HG03159 (cell line): ENCODE results near the gene GINS3.

Experiments
- ATAC-seq: cut with Tn5 transposase; IDR thresholded peaks from one replicate; pipeline ENCODE4 v1.9.1; 2021; ENCODE audit warnings: mild to moderate bottlenecking, moderate library complexity; ENCODE audit not compliant: unreplicated experiment

Gene GINS3

DNA sequence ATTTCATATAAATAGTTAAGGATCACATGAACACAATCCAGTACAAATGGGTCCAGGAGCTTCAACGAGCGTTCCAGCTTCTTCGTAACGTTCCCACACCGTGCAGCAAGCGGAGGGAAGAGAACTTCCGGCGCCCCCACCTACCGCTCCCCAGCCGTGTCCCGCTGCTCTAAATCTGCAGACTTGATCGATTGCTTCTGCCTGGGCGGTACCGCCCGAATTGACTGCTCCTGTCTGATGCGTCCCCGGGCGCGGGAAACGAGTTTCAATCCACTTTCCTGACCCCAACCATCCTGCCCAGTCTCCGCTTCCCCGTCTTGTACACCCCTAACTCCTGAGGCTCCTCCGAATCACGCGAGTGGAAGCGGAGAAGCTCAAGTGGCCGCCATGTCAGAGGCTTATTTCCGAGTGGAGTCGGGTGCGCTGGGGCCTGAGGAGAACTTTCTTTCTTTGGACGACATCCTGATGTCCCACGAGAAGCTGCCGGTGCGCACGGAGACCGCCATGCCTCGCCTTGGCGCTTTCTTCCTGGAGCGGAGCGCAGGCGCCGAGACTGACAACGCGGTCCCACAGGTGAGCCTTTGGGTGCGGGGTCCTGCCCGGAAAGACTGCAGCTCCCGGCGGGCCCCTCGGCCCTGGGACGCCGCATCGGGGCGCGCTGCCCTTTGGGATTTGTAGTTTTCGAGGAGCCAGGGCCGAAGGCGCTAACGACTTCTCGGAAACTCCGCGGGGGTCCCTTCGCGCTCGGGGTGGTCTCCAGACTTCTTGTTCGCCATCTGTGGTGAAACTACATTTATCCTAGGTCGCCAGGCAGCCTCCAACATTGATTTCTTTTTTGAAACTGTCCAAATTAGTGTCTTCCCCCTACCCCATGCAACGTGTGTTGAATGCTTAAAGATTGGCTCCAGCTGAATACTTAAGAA is at the start of gene GINS3:
TSS of gene GINS3 (plus strand) at position 257 of the 923 bp plus-strand sequence. CDS start at position 388, 131 bp downstream.
- peak; percentile 92 for ATAC-seq

DNA sequence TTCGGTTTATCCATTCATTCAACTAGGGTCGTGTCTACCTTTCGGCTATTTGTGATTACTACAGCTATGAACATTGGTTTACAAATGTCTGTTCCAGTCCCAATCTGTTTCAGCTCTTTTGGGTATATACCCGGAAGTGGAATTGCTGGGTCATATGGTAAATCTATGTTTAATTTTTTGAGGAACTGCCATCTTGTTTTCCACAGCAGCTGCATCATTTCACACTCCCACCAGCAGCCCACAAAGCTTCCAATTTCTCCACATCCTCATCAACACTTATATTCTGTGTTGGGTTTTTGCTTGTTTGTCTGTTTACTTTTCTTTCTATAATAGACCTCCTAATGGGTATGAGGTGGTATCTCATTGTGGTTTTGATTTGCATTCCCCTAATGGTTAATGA is 48.7 kb upstream of the GINS3 start:
- no peak for ATAC-seq

DNA sequence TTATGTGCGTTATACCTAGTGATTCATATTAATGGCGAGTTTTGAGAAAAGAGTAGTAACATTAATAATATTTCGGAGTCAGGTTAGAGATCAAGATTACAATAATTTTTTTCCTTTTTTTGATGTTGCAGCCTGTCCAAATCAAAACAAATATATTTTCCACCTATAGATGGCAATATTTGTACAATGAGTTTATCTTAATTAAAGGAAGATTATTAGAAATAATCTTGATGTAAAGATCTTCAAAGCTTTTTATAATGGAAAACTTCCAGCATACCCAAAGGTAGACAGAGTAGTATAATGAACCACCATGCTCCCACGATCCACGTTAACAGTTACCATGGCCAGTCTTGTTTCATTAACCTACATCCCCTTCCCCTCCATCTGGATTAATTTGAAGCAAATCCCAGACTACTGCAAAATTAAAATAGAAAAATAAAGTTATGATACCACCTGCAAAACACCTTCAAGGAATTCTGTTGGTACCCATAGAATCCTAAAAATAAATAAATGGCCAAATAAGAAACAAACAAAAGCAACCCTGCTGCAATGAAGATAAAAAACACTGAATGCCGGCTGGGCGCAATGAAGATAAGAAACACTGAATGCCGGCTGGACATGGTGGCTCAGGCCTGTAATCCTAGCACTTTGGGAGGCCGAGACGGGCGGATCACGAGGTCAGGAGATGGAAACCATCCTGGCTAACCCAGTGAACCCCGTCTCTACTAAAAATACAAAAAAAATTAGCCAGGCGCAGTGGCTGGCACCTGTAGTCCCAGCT is 46.5 kb upstream of the GINS3 start:
- no peak for ATAC-seq

DNA sequence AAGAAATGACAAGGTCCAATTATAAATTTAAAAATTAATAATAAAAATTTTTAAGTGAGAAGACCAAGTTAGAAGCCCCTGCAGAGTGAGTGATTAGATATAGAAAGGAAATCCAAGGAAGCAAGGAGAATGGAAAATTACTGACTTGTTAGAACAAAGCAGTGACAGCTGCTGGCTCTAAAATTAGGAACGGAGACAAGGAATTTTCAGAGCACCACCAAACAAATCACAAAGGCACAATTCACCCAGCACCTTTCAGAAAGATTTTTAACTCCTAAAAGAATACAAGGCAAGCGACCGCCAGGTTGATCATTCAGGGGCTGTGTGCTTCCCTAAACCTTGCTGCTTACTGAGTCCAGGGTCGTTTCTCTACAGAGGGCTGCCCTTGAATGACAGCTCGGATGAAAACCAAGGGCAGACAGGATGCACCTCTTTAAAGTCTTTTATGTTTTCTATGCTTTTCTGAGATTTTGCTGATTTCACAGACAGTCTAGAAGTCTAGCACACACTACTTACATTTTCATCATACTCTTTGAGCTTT is 45.4 kb upstream of the GINS3 start:
- ATAC-seq, result no peak

DNA sequence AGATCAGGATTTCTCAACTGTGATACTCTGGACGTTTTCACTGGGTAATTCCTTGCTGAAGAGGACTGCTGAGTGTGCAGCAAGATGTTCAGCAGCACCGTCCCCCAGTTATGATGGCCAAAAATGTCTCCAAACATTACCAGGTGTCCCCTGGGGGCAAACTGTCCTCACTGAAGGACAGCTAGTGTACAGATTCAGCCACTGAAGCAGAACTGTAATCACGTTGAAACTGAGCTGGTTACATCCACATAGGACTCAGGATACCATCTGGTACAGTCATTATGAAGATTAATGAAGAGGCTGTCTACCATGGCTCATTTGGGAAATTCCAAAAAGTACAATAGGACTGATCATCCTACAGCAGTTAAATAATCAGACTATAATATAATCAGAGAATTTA is 43.3 kb upstream of the GINS3 start:
- no peak for ATAC-seq

DNA sequence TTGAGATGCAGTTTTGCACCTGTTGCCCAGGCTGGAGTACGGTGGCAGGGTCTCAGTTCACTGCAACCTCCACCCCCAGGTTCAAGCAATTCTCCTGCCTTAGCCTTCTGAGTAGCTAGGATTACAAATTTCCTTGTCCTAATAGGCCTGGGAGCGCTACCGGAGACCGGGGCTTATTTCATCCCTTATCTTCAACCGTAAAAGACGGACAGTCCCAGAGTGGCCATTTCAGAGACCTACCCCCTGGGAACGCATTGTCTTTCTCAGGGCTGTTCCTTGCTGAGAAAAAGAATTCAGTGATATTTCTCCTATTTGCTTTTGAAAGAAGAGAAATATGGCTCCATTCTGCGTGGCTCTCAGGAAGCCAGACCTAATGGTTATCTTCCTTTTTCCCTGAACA is 39.6 kb upstream of the GINS3 start:
- ATAC-seq, result no peak

DNA sequence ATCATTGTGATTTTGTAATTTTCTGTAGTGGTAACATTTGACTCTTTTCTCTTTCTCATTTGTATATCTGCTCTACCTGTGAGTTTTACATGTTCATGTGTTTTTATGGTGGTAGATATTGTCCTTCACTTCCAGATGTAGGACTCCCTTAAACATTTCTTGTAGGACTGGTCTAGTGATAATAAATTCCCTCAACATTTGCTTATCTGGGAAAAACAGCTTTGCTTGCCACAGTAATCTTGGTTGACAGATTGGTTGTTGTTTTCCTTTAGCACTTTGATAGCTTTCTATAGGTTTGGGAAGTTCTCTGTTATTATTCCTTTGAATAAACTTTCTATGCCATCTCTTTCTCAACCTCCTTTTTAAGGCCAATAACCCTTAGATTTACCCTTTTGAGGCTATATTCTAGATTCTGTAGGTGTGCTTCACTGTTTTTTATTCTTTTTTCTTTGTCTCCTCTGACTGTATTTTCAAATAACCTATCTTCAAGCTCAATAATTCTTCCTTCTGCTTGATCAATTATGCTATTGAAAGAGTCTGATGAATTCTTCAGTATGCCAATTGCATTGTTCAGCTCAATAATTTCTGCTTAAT is 32.1 kb upstream of the GINS3 start:
- no peak for ATAC-seq

DNA sequence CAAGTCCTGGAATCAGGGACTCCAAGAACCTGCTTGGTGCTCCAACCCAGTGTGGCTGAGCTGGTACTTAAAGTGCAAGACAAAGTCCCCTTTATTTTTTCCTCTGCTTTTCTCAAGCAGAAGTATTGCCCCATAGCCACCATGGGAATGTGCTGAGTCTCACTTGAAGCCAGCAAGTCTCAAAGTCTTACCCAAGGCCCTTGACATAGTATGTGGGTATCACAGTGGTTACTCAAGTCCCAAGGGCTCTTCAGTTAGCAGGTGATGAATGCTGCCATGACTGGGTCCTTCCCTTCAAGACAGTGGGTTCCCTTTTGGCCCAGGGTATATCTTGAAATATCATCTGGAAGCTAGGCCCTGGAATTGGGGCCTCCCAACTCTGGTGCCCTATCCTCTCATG is 30.5 kb upstream of the GINS3 start:
- no peak for ATAC-seq

DNA sequence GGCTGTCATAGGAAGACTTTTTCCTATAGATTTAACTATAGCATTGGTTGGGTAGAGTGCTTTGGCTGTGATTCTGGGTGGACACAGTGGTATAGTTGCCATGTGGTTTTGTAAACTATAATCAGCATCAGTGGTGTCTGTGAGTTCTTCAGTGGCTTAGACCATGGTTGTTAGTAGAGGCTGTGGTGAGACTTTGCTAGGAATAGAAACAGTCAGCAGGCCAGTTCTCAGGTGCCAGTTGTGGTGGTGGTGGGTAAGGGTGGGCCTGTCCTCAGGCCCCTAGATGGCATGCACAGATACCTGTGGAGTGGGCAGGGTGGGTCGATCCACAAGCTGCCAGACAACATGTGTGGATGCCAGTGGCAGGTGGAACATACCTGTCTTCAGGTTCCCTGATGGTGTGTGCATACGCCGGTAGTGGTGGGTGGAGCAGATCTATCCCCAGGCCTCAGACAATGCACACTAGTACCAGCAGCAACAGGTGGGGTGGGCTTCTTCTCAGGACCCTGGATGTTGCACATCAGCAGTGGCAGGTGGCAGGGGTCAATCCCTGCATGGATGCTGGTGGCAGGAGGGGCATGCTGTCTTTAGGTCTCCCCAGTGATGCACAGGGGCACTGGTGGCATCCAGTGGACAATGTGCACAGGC is 28.4 kb upstream of the GINS3 start:
- no peak for ATAC-seq

DNA sequence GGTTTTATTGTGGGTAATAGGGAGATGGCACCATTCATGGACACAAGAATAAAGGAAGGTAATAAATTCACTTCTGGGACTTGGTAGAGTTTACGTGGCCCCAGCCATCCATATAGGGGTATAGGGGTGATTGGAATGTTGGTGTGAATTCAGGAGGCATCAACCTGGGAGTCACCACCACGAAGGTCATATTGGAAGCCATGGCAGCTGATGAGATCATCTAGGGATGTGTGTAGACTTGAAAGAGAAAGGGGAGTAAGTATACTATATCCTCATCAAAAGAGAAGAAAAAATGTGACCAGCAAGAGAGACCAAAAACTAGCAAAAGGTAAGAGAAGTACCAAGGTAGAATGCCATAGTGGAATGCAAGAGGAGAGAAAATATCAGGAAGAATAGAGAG is 26.6 kb upstream of the GINS3 start:
- ATAC-seq, result no peak

DNA sequence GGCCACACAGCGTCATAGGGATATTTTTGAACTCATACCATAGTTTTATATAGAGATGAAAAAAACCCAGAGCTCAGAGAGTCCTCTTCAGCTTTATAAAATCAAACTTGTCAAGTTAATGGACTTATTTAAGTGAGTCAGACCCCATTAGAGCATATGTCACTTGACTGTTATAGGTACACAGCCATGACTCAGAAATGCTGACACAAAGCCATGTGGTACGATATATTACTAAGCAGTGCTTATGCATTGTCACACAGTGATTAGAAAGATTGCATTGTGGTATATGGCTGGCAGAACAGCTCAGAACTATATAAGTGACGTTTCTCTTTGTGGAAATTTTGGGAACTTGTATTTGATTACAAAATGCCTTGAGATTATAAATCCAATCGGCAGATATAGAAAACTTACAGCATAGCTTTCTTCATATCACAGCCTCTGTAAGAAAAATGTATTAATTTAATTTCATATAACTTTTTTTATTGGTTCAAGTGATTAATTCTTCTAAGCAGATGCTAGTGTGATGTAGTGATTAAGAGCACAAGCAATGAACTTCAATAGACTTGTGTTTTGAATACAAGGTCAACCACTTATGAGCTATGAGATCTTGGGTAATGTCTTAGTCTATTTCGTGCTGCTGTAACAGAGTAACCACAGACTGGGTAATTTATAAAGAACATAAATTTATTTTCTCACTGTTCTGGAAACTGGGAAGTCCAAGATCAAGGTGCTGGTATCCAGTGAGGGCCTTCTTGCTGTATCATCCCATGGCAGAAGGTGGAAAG is 25.8 kb upstream of the GINS3 start:
- ATAC-seq, result no peak

DNA sequence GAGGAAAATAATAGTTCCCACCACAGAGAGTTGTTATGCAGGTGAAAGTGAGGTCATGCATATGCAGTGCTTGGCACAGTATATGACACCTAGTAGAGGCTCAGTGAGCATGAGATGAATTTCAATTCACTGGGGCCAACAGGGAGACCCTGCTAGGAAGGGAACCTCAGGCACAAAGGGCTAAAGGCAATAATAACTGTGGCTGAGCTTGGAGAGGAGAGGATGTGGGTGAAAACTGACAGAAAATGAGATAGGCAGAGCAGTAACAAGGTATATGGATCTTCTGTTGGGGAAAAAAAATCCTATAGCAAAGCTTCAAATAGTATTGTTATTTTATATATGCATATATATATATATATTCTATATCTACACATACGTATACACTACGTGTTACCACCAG is 25.0 kb upstream of the GINS3 start:
- ATAC-seq, result no peak

DNA sequence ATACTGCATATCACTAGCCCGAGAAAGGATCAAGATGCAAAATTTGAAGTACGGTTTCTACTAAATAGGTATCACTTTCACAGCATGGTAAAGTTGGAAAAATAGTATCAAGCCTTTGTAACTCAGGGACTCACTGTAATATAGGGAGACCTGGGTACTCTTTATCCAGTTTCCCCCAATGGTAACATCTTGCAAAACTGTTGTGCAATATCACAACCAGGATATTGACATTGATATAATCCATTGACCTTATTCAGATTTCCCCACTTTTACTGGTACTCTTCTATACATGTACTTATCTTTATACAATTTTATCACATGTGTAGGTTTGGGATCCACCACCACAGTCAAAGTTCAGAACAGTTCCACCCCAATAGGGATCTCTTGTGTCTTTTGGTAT is 20.4 kb upstream of the GINS3 start:
- ATAC-seq, result no peak

DNA sequence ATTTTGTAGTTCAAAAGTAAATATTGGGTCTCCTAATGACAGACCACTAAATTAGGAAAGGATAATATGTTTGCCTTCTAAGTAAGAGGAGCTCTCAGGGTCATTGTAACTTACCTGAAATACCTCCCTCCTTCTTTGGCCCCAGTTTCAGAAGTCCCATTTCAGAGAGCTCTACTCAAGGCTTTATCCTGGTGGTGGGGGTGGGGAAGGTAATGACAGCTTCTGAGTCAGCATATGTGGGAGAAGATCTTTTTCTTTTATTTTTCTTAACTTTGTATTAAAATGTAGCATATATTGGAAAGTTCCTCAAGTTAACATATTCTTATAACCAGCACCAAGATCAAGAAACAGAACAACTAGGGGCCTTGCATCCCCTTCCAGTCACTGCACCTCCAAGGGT is 16.9 kb upstream of the GINS3 start:
- ATAC-seq, result no peak

DNA sequence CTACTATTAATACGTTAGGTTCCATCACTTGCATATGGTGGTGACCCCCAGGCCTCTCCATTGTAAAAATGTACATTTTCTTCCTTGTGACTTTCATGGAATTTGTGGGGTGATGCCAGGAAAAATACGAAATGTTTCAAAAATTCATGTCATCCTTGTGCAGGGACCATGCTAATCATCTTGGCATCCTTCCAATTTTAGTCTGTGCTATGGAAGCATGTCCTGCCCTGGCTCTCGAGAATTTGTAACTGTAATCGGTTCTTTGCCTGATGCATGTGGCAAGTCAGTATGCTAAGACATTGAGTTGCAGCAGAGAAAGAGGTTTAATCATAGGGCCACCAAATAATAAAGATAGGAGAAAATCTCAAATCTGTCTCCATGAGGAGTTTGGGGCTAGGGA is 14.3 kb upstream of the GINS3 start:
- ATAC-seq, result no peak

DNA sequence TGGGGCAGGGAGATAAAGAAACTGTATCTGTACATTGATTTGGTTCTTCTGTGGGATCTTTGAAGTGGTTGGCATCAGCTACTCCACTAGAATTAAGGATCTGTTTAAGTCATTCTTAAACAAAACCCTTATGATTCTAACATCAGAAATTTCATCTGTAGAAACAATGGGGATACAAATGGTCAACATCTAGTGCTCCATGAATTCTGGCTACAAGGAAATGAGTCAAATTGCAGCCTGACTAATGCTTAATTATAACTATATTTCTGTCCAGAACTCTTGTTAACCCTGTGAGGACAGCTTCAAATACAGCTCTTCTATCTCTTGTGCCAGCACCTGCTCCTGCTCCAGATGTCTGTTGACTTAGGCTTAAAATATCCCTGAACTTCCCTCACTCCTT is 13.9 kb upstream of the GINS3 start:
- no peak for ATAC-seq

DNA sequence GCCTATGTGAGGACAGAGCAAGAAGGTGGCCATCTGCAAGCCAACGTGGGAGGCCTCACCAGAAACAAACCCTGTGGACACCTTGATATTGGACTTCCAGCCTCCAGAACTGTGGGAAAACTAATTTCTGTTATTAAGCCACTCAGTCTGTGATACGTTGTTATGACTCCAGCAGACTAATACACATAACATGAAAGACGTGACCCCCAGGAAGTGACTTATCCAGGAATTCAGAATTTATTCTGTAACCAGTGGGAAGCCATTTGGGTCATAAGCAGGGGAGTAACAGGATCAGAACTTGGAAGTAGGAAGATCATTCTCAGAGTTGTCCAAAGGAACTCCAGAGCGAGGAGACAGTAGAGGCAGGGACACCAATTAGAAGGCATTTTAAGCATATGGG is 12.5 kb upstream of the GINS3 start:
- no peak for ATAC-seq

DNA sequence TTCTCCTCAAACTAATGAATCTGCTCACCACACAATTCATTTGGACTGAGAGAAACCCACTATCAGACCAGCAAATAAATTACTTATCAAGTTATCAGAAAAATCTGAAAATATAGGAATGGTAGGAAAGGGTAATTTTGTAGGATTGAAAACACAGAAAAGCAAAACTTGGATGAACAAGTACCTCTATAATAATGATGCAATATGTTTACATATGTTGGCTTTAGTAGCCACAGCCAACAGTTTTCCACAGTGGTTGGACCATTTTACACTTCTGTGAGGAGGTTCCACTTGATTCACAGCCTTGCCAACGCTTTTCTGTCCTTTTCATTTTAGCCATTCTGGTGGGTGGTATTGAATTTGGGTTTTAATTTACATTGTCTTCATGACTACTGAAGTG is 10.6 kb upstream of the GINS3 start:
- ATAC-seq, result no peak

DNA sequence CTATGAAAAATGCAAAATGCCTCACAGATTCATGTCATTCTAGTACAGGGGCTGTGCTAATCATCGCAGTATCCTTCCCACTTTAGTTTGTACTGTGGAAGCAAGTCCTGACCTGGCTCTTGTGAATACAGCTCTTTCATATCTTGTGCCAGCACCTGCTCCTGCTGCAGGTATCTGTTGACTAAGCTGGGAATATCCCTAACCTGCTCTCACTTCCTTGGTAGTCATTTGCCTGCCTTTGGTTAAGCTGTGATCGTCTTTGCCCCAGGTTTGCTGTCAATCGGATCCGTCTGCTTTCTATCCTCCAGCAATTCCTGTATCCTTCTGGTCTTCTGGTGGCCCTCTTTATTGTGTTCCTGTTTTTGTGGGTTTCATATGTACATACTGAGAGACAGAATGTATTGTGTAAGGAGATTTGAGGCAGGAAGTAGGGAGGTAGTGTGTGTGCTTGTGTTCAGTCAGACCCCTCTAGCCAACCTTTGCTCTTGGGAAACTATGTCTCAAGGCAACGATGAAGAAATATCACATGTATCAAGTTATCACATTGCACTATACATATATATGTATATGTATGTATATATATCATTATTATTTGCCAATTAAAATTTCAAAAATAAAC is 7.7 kb upstream of the GINS3 start:
- no peak for ATAC-seq
